CD4-positive, alpha-beta memory T cell (primary cell): ENCODE data around the gene GDF9. TPM values are rescaled to one million over a fixed set of nuclear protein-coding genes. Genes with fewer than 3 reads are reported as not detected.
A peak's percentile ranks its signal among the peaks of the same experiment; 100 is the strongest.

Source experiments
- CTCF ChIA-PET: fragments of 350-600 bp; sonication (Branson Sonifier 250); formaldehyde crosslinking; loops from one replicate; lab custom pipeline; 2021; ENCODE audit warnings: inconsistent platforms; ENCODE audit not compliant: partially characterized antibody; lab: Charles Lee
- POLR2A ChIA-PET: fragments of 350-600 bp; sonication (Branson Sonifier 250); formaldehyde crosslinking; loops from one replicate; lab custom pipeline; 2021; ENCODE audit not compliant: partially characterized antibody; lab: Charles Lee
- DNase-seq, 5 donors: peaks; one replicate each; pipeline versions ENCODE4 v3.0.0 to v3.0.0-alpha.2; 2020 to 2022; ENCODE audit warnings: mixed read lengths in 1 of 5
- H3K27ac ChIP-seq: one replicate; pipeline ENCODE4 v1.7.0; 2013; ENCODE audit warnings: low read depth, low read length
- H3K27me3 ChIP-seq: 2 replicates; pipeline ENCODE4 v1.7.0; 2013; ENCODE audit warnings: mild to moderate bottlenecking, low read length, moderate library complexity; ENCODE audit not compliant: insufficient read depth
- H3K36me3 ChIP-seq: 2 replicates; pipeline ENCODE4 v1.7.0; 2013; ENCODE audit warnings: mild to moderate bottlenecking, low read length, moderate library complexity; ENCODE audit not compliant: insufficient read depth
- H3K4me1 ChIP-seq: 2 replicates; pipeline ENCODE4 v1.7.0; 2013; ENCODE audit warnings: mild to moderate bottlenecking, low read length, moderate library complexity; ENCODE audit not compliant: insufficient read depth
- H3K4me3 ChIP-seq, 2 donors: one replicate each; pipeline ENCODE4 v1.7.0; 2013; ENCODE audit warnings: low read length in 2 of 2, mild to moderate bottlenecking in 1 of 2
- H3K9me3 ChIP-seq, 2 donors: one replicate each; pipeline ENCODE4 v1.7.0; 2013; ENCODE audit warnings: low read length in 2 of 2, control low read depth in 1 of 2; ENCODE audit not compliant: control insufficient read depth in 1 of 2
- H3K27ac Mint-ChIP-seq, 7 donors: one replicate each; pipeline ENCODE4 v1.8.0; 2020 to 2021; ENCODE audit warnings: mixed read lengths in 7 of 7, mild to moderate bottlenecking in 6 of 7, inconsistent platforms in 3 of 7, moderate library complexity in 3 of 7
- H3K27me3 Mint-ChIP-seq, 2 donors: one replicate each; pipeline ENCODE4 v1.8.0; 2020 to 2021; ENCODE audit warnings: mixed read lengths in 2 of 2
- H3K36me3 Mint-ChIP-seq, 2 donors: one replicate each; pipeline ENCODE4 v1.8.0; 2020 to 2021; ENCODE audit warnings: mixed read lengths in 2 of 2, inconsistent platforms in 1 of 2, mild to moderate bottlenecking in 1 of 2
- H3K4me1 Mint-ChIP-seq, 4 donors: one replicate each; pipeline ENCODE4 v1.8.0; 2020 to 2021; ENCODE audit warnings: mixed read lengths in 4 of 4, mild to moderate bottlenecking in 1 of 4
- H3K4me3 Mint-ChIP-seq, 8 donors: one replicate each; pipeline ENCODE4 v1.8.0; 2020 to 2021; ENCODE audit warnings: mixed read lengths in 8 of 8, mild to moderate bottlenecking in 7 of 8, moderate library complexity in 6 of 8, inconsistent platforms in 3 of 8
- H3K9me3 Mint-ChIP-seq, 8 donors: one replicate each; pipeline ENCODE4 v1.8.0; 2020 to 2021; ENCODE audit warnings: mixed read lengths in 8 of 8, mild to moderate bottlenecking in 5 of 8, inconsistent platforms in 3 of 8, moderate library complexity in 1 of 8
- intact Hi-C: fragments of 100-400 bp; cut with micrococcal nuclease; formaldehyde crosslinking; loops from one replicate; pipeline ENCODE4 v1.15.1; 2023
- polyA plus RNA-seq, 2 donors: library from polyadenylated mRNA; unstranded; fragments of 300-500 nt; fragmentation: Illumina TruSeq; gene quantifications; one replicate each; pipeline ENCODE4 v1.2.3, GENCODE V29; 2021
- total RNA-seq, 2 experiments: library from RNA; stranded (reverse); gene quantifications; one replicate each; pipeline ENCODE4 v1.2.3, GENCODE V29; 2021

GDF9 gene
- total and polyA plus RNA-seq, 4 experiments from 2014 or later: 0.13 to 1.9 (median 0.72) TPM

DNA sequence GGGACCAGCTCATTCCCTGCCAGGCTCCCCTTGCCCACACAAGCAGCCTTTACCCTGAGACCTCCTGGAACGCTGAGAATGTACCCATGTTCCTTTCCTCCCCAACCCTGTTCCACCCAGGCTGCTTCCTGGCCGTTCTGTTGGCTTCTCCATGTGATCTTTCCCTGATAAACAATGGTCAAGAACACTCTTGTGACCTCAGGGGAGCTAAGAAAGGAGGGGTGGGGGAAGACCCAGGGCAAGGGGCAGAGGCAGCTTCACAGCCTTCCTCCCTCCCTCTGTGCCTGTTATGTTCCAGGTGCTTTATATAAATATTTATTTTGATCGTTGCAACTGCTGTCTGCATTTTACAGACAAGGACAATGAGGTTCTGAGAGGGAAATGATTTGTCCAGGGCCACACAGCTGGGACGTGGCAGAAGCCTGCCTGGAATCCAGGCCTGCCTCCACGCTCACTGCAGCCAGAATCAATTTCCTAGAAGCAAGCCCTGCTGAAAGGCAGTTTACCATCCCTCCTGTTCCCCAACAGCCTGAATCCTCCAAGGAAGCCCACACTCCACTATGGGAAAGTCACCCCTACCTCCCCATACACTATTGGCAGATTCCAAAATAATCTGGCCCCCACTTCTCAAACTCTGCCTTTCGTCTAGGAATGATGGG, 39.7 kb downstream of the GDF9 start:
- H3K9me3 ChIP-seq: no peaks in the 10 kb centered on the region
- CTCF ChIA-PET: interaction anchor here (0.6 to 1.2 kb wide), 4 partner anchors 9 to 57 kb away, joined by 3 to 6 read pairs (median 4); no protein-coding TSS in a partner anchor
- peaks cover 24 to 47% of the 10 kb centered on the region in 2 donors for H3K27me3 Mint-ChIP-seq

DNA sequence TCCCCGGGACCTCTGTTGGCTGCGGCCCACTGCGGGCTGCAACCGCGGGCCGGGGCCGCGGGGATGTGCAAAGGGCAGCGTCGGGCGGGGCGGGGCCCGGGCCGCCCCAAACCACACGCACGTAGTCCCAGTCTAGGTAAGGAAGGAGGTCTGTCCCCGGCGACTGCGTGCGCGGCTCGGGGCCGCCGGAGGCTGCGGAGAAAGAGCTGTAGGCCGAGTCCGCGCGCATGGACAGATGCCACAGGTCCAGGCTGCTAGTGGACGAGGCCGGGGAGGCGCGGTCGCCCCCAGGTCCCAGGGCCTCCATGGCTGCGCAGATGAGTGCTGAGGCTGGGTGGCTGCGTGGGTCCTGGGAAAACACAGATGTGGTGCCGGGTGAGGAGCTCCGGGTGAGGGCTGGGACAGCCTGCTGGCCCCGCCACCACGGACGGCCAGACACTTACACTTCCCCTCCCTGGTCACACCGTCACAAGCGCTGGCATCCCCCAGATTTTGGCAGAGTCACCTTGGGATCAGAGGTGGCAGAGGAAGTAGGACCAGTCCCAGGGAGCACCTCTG, 40.4 kb downstream of the GDF9 start:
- intact Hi-C loops: loop anchor here (10.0 kb wide), 1 partner anchor 531 kb away; the partner anchor contains the start of gene SLC22A4
- no peak overlapping the region for H3K4me3 ChIP-seq
- H3K4me1 ChIP-seq: no peaks in the 10 kb centered on the region
- H3K27me3 ChIP-seq: peaks cover 20% of the 10 kb centered on the region
- H3K27ac ChIP-seq: no peak overlapping the region
- H3K4me1 Mint-ChIP-seq: peaks cover 4 to 7% (median 4%) of the 10 kb centered on the region in 4 donors
- CTCF ChIA-PET: interaction anchor here (0.6 to 1.2 kb wide), 3 partner anchors 8 to 15 kb away, joined by 3 to 6 read pairs (median 3); no protein-coding TSS in a partner anchor
- peaks cover 22 to 41% of the 10 kb centered on the region in 2 donors for H3K27me3 Mint-ChIP-seq
- no peaks in the 10 kb centered on the region for H3K36me3 ChIP-seq
- H3K9me3 ChIP-seq: no peaks in the 10 kb centered on the region
- H3K27ac Mint-ChIP-seq: no peak overlapping the region
- no peaks in the 10 kb centered on the region for H3K9me3 Mint-ChIP-seq
- H3K4me3 Mint-ChIP-seq: peak overlapping the region in 3 of 8 donors; percentile 10 to 29 (median 25)
- H3K36me3 Mint-ChIP-seq: no peaks in the 10 kb centered on the region
- POLR2A ChIA-PET: no interaction called here
- peak in 1 of 5 donors; percentile 27 for DNase-seq

More for the DNA sequence above, 39.7 kb downstream of the GDF9 start:
- no peak overlapping the region for H3K27ac Mint-ChIP-seq
- POLR2A ChIA-PET: no interaction called here
- Histone ChIP-seq H3K27ac (no peak overlapping the region), H3K4me1 (no peaks in the 10 kb centered on the region), H3K36me3 (no peaks in the 10 kb centered on the region), H3K4me3 (no peak overlapping the region), H3K27me3 (peaks cover 20% of the 10 kb centered on the region)
- no peaks in the 10 kb centered on the region for H3K36me3 Mint-ChIP-seq
- H3K4me1 Mint-ChIP-seq: peaks cover 4 to 13% (median 7%) of the 10 kb centered on the region in 4 donors
- no peak for DNase-seq
- H3K4me3 Mint-ChIP-seq: peak overlapping the region in 7 of 8 donors; percentile 25 to 74 (median 51)
- intact Hi-C loops: loop anchor here (10.0 kb wide), 1 partner anchor 532 kb away; the partner anchor contains the start of gene SLC22A4
- no peaks in the 10 kb centered on the region for H3K9me3 Mint-ChIP-seq

DNA sequence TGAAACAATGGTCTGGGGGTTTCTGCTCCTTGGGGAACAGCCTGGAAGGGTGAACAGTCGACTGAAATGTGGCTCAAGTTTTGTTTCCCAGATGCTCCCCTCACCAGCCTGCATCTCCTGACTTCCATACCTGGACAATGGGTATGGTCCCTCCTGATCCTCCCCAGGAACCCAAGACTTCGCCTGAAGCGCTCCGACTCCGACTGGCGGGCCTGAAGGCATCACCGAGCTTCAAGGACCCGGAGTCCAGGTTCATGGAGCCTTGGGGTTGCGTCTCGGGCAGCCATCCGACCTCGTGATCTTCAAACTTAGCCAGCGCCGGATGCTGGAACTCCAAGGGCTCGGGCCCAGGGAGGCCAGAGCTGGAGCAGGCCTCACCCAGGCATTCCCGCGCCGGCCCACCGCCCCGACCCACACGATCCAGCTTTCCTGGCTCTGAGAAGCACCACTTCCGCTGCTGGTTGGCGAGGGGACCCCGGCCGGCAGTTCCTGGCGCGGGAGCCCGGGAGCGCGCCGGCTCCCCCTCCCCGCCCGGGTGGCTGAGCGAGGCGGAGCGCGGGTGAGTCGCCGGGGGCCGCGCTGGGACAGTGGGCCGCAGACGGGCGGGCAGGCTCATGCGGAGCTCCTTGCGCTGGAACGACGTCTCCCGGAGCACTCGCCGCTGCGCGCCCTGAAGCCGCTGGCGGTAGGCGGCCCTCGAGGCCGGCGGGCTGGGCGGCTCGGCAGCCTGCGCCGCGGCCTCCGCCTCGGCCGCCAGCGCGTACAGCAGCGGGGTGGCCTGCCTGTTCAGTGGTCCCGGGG, 41.0 kb downstream of the GDF9 start:
- intact Hi-C loops: loop anchor here (10.0 kb wide), 1 partner anchor 530 kb away; the partner anchor contains the start of gene SLC22A4
- no peak for DNase-seq
- peaks cover 22 to 43% of the 10 kb centered on the region in 2 donors for H3K27me3 Mint-ChIP-seq
- Histone ChIP-seq H3K4me1 (peaks cover 2% of the 10 kb centered on the region), H3K27me3 (peaks cover 20% of the 10 kb centered on the region), H3K36me3 (no peaks in the 10 kb centered on the region), H3K27ac (no peak overlapping the region), H3K9me3 (no peaks in the 10 kb centered on the region), H3K4me3 (no peak overlapping the region)
- POLR2A ChIA-PET: no interaction called here
- peak overlapping the region in 5 of 8 donors; percentile 21 to 69 (median 36) for H3K4me3 Mint-ChIP-seq
- H3K36me3 Mint-ChIP-seq: no peaks in the 10 kb centered on the region
- no peak overlapping the region for H3K27ac Mint-ChIP-seq
- peaks cover 4 to 9% (median 6%) of the 10 kb centered on the region in 4 donors for H3K4me1 Mint-ChIP-seq
- CTCF ChIA-PET: no interaction called here
- no peaks in the 10 kb centered on the region for H3K9me3 Mint-ChIP-seq

DNA sequence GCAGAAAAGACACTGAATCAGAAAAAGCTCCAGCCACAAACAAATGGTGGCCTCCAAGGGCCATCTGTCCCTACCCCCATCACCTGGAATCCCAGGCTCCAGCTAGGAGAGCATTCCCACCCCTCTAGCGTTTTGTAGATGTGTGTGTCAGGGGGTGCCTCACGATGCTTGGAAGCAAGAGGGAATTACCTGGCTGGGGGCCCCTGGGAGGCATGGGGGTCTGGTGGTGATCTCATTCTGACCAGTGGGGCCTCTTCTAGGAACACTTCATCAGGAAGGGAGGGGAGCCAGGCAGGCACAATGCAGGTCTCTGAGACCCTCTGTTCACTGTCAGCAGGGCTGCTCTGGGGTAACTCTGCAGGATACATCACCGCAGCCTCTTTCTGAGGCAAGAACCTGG, 41.8 kb downstream of the GDF9 start:
- Mint-ChIP-seq H3K27me3 (peaks cover 24 to 42% of the 10 kb centered on the region in 2 donors), H3K4me3 (peak overlapping the region in 6 of 8 donors; percentile 33 to 59 (median 47)), H3K36me3 (no peaks in the 10 kb centered on the region), H3K9me3 (no peaks in the 10 kb centered on the region), H3K27ac (no peak overlapping the region), H3K4me1 (peaks cover 6 to 7% (median 6%) of the 10 kb centered on the region in 4 donors)
- Histone ChIP-seq H3K9me3 (no peaks in the 10 kb centered on the region), H3K36me3 (no peaks in the 10 kb centered on the region), H3K27me3 (peaks cover 20% of the 10 kb centered on the region), H3K4me3 (no peak overlapping the region), H3K27ac (no peak overlapping the region), H3K4me1 (peaks cover 10% of the 10 kb centered on the region)
- DNase-seq: no peak
- POLR2A ChIA-PET: interaction anchor here (0.7 to 0.8 kb wide), 2 partner anchors 10 to 45 kb away, joined by 3 read pairs; no protein-coding TSS in a partner anchor
- CTCF ChIA-PET: no interaction called here
- intact Hi-C loops: loop anchor here (10.0 kb wide), 1 partner anchor 530 kb away; the partner anchor contains the start of gene SLC22A4

DNA sequence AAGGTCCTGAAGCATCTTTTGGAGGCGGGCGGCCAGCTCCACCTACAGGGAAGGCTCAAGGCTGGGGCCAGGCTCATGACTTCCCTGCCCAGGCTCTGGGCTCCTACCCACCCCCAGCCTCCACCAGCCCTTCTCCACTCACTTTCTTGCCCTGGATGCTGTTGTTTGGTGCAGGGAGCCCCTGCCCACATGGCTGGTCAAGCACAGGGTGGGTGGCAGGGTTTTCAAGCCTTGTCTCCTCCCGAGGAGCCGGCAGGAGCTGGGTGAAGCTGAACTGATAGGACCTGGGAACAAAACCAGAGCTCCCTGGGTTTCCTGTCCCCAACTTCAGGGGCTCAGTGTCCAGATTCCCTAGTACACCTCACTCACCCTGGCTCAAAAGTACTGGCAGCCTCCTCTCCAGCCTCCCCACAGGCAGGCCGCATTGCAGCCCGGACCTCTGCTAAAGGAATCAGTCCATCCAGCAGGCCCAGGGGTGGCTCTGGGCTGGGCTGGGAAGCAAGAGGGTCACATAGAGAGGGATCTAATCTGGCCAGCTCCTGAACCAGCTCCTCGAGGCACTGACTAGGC, 42.7 kb downstream of the GDF9 start:
- Histone ChIP-seq H3K36me3 (no peaks in the 10 kb centered on the region), H3K9me3 (no peaks in the 10 kb centered on the region), H3K4me3 (no peak overlapping the region), H3K27me3 (peaks cover 20% of the 10 kb centered on the region), H3K27ac (no peak overlapping the region), H3K4me1 (peaks cover 11% of the 10 kb centered on the region)
- Mint-ChIP-seq H3K4me3 (peak overlapping the region in 3 of 8 donors; percentile 25 to 71 (median 48)), H3K9me3 (no peaks in the 10 kb centered on the region), H3K27ac (peak overlapping the region in 1 of 7 donors; percentile 37), H3K27me3 (peaks cover 30 to 37% of the 10 kb centered on the region in 2 donors), H3K4me1 (peaks cover 2 to 12% (median 7%) of the 10 kb centered on the region in 4 donors), H3K36me3 (no peaks in the 10 kb centered on the region)
- intact Hi-C loops: loop anchor here (10.0 kb wide), 1 partner anchor 529 kb away; the partner anchor contains the start of gene SLC22A4
- ChIA-PET POLR2A (interaction anchor here (0.7 to 1.0 kb wide), 3 partner anchors 9 to 86 kb away, joined by 3 read pairs; partner anchors contain the start of gene KIF3A), CTCF (interaction anchor here (1.7 kb wide), 1 partner anchor 77 kb away, joined by 4 read pairs; no protein-coding TSS in a partner anchor)
- DNase-seq: no peak

DNA sequence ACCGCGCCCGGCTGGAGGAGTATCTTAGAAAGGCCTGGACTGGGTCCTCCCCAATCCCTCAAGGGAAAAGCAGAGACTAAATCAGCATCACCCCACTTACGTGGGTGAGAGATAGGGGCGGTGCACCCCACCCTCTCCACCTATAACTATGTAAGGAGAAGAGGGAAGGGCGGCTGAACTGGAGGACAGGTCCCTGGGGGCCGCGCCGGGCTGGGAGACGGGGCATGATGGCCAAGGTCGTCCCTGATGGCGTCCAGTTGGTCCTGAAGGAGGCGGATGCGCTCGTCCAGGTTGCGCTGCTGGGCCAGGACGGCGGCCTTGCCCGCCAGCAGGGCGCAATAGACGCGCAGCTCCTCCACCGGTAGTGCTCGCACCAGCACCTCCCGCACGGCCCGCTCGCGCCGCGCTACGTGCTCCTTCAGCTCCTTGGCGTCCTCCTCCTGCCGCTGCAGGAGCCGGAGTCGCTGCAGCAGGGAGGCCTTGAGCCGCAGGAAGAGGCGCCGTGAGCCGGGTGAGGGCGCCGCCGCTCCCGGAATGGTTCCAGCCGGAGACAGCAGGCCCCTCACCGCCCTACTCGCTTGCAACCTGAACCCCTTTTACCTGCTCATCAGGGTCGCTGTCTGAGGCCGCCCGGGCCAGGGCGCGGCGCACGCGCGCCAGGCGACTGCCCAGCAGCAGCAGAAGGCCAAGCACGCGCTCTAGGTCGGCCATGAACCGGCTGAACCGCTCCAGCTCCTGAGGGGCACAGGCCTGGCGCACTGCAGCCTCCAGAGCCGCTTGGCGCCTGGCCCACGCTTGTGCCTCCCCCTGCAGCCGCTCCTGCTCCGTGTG, 43.4 kb downstream of the GDF9 start:
- Mint-ChIP-seq H3K27me3 (peaks cover 27 to 32% of the 10 kb centered on the region in 2 donors), H3K4me1 (peaks cover 2 to 12% (median 7%) of the 10 kb centered on the region in 4 donors), H3K27ac (no peak overlapping the region), H3K36me3 (no peaks in the 10 kb centered on the region), H3K4me3 (peak overlapping the region in 1 of 8 donors; percentile 20), H3K9me3 (no peaks in the 10 kb centered on the region)
- no peak overlapping the region for H3K27ac ChIP-seq
- no peak for DNase-seq
- intact Hi-C loops: loop anchor here (10.0 kb wide), 1 partner anchor 528 kb away; the partner anchor contains the start of gene SLC22A4
- H3K36me3 ChIP-seq: no peaks in the 10 kb centered on the region
- ChIA-PET POLR2A (interaction anchor here (1.0 kb wide), 1 partner anchor 85 kb away, joined by 3 read pairs; the partner anchor contains the start of gene KIF3A), CTCF (interaction anchor here (1.4 to 1.7 kb wide), 2 partner anchors 76 to 440 kb away, joined by 4 read pairs; no protein-coding TSS in a partner anchor)
- peaks cover 11% of the 10 kb centered on the region for H3K4me1 ChIP-seq
- no peak overlapping the region for H3K4me3 ChIP-seq
- no peaks in the 10 kb centered on the region for H3K9me3 ChIP-seq
- peaks cover 20% of the 10 kb centered on the region for H3K27me3 ChIP-seq
